GM03348 (cell line): ENCODE measurements around the gene ARHGAP4.
A peak's percentile ranks its signal among the peaks of the same experiment; 100 is the strongest.

Experiments
- DNase-seq: peaks from one replicate; pipeline ENCODE4 v3.0.0; 2012; ENCODE audit warnings: low spot score

Gene ARHGAP4

DNA sequence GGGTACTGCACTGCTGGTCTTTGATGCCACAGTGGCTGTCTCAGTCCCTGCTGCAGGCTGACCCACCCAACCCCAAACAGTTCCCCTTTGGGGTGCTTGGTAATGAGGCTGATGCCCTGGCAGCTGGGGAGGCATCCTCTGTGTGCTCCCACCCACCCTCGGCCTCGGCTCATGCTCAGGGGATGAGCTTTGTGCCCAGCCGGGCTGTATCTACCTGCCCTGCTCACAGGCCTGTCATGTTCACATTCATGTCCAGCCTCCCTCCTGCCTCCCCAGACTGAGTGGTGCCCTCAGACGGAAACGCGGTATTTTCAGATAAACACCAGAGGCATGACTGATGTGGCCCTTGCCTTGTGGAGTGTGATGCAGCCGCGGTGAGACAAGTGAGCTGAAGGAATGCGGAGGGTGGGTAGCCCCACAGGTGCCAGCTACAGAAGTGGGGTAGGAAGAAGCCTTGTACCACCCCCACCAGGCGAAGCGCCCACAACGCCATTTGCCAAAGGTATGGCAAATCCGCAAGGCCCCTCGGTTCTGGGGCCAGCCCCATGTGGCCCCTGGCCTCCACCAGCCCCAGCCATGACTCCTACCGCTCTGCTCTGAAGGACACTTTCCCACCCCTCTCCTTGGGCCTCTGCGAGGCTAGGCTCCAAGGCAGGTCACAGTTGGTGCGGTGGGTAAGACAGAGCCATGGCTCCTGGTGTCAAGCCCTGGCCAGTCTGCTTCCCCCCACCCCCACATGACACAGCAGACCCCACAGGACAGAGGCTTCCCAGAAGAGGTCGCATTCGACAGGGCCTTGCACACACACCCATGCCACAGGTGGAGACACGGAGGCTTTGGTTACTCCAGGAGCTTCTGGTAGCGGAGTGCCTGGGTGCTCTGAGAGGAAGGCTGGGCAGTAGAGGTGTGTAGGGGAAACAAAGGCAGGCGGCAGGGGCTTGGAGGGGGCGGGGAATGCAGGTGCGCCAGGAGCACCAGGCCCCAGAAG lies 20.2 kb upstream of the ARHGAP4 start:
- DNase-seq = no peak

- DNase-seq = no peak
Measured at GRCh38 chrX:153944800-153945150, 18.7 kb upstream of the ARHGAP4 start.

GRCh38 chrX:153944140-153944799 lies 18.2 kb upstream of the ARHGAP4 start, which contains the start of gene RENBP:
RENBP (minus strand) TSS chrX:153944643; CDS start chrX:153944610, 33 bp downstream.
- peak; percentile 25 for DNase-seq

- DNase-seq = no peak
Measured at GRCh38 chrX:153941336-153942252, 15.5 kb upstream of the ARHGAP4 start.

GRCh38 chrX:153939573-153939972 lies 13.5 kb upstream of the ARHGAP4 start:
- DNase-seq = no peak

GRCh38 chrX:153938226-153938786 lies 12.2 kb upstream of the ARHGAP4 start:
- DNase-seq = no peak

- DNase-seq = no peak
Measured at GRCh38 chrX:153937056-153937455, 11.0 kb upstream of the ARHGAP4 start.

DNA sequence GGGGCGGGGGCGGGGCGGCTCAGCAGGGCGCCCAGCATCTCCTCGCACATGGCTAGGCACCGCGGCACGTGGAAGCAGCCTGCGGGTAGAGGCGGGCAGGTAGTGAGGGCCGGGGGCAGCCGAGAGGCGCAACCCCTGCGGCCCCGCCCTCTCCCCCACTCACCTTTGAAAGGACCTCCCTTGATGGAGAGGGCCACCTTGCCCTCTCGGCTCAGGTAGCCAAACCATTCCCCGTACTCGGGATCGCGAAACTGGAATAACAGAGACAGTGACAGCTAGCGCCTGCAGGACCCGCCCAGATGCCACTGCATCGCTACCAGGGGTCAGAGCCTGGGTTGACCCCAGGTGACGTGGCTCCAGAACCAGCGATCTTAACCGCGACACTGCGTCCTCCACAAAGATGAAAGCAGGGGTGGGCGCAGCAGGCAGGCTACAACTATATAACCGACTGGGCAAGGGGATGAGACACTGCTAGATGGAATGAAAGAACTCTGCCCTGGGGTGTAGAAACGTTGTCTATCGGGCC lies 9.3 kb upstream of the ARHGAP4 start:
- DNase-seq = no peak

- DNase-seq = peak; percentile 94
Measured at GRCh38 chrX:153934762-153935325, 8.8 kb upstream of the ARHGAP4 start, which contains the start of gene NAA10. NAA10 (minus strand) TSS chrX:153935037; CDS start chrX:153934904, 133 bp downstream.

- no peak for DNase-seq
Measured at GRCh38 chrX:153934148-153934761, 8.2 kb upstream of the ARHGAP4 start.

DNA sequence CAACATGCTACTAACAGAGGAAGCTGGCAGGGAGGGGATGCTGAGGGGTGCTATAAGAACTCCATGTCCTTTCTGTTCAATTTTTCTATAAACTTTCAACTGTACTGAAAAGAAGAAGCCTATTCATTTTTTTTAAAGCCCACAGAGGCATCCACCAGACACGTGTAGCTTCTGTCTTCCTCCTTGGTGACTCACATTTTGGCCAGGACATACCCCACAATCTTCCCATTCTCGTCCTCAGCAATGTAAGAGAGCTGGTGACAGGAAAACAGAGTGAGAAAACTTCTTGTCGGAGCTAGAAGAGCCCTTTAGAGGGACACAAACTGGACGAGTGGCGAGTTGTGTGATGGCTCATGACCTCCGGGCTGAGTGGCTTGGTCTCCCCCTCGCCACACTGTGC lies 7.7 kb upstream of the ARHGAP4 start:
- peak; percentile 27 for DNase-seq

GRCh38 chrX:153932220-153932915 lies 6.3 kb upstream of the ARHGAP4 start:
- DNase-seq = no peak

- no peak for DNase-seq
Measured at GRCh38 chrX:153931748-153932147, 5.7 kb upstream of the ARHGAP4 start.

GRCh38 chrX:153931151-153931550 lies 5.1 kb upstream of the ARHGAP4 start:
- DNase-seq = no peak

GRCh38 chrX:153930011-153930910 lies 4.2 kb upstream of the ARHGAP4 start:
- DNase-seq = no peak

GRCh38 chrX:153929576-153929975 lies 3.5 kb upstream of the ARHGAP4 start:
- no peak for DNase-seq

DNA sequence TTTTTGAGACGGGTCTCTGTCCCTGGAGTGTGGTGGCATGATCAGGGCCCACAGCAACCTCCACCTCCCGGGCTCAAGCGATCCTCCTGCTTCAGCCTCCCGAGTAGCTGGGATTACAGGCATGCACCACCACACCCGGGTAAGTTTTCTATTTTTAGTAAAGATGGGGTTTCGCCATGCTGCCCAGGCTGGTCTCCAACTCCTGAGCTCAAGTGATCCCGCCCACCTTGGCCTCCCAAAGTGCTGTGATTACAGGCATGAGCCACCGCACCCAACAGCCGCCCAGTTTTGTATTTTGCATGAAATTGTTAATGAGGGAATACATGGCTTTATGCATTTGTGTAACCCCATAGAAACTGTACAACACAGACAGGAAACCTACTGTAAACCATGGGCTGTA lies 2.8 kb upstream of the ARHGAP4 start:
- no peak for DNase-seq

DNA sequence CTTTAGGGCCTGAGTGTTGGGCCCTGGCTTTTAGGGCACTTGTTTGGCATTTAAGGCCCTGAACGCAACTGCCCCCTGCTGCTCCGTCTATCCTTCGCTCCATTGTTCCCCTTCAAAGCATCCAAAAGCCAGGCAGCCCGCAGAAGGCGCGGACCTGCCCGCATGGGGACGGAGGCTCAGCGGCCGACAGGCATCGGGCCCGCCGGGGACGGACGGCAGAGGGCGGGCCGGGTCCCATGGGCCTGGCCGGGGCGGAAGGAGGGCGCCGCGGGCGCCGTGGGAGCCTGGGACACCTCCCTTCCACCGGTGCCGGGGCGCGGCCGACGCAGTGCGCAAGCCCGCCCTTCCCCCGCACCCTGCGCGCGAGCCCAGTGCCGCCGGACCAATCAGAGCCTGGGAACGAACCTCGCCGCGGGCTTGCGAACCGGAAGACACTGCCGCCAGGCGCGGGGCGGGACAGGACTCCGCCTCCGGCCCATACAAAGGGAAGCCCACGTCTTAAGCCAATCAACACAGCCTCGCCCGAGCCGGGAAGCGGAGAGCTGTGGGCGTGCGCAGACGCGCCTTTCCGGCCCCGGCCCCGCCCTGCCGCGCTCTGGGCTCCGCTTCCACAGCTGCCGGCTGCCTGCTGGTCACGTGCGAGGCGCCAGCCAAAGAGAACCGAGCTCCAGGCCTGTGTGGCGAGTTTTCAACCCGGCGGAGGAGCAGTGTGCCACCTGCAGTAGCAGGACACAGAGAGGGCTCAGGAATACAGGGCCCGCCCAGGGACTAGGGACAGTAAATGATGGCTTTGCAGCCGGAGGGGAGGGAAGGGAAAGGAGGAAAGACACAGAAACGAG lies 2.1 kb upstream of the ARHGAP4 start:
- DNase-seq = peak; percentile 95
